ENCODE measurements around the gene EPHB2.

Gene EPHB2

DNA sequence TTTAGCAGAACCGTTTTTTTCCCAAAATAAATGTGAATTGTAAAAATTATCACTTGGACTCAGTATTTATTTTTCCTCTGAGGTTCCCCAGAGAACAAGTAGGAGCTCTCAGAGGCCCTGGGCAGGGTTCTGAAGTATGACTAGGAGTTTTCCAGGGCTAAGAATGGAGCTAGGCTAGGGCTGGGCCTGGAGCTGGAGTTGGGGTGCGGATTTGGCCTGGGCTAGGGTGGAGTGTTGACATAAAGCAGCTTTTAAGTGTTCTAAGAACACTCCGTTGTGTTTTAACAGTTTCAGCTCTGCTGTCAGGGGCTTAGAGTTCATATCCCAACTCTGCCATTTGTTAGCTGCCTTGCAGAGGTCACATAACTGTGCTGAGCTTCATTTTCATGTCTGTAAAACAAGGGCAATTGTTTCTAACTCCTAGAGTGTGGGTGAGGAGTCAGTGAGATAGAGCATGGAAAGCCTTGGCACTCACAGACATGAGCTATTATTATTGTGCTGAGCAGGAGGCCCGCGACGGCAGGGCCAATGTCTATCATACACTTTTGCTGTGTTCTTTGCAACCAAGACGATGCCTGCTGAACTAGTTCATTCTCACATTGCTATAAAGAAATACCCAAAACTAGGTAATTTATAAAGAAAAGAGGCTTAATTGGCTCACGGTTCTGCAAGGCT is 210.9 kb downstream of the EPHB2 start:
- Histone ChIP-seq H3K9ac (ENCODE audit: insufficient read length) (no peak overlapping the region), H3K27ac (no peak overlapping the region), H3K36me3 (ENCODE audit: insufficient read depth, low read length) (no peaks in the 10 kb centered on the region), H3K4me3 (no peak overlapping the region), H3K9me3 (ENCODE audit: low read depth, low read length) (no peaks in the 10 kb centered on the region)
- no peak for DNase-seq (ENCODE audit: low read depth, low spot score)
- TF ChIP-seq EZH2 (IDR thresholded peaks at IDR 0.05) (no peak), POLR2AphosphoS5 (IDR thresholded peaks at IDR 0.05; ENCODE audit: borderline replicate concordance, low read depth, low read length) (no peak), FOXP2 (optimal IDR thresholded peaks at IDR 0.05; ENCODE audit: control extremely low read depth, extremely low read length, insufficient read depth) (no peak)

DNA sequence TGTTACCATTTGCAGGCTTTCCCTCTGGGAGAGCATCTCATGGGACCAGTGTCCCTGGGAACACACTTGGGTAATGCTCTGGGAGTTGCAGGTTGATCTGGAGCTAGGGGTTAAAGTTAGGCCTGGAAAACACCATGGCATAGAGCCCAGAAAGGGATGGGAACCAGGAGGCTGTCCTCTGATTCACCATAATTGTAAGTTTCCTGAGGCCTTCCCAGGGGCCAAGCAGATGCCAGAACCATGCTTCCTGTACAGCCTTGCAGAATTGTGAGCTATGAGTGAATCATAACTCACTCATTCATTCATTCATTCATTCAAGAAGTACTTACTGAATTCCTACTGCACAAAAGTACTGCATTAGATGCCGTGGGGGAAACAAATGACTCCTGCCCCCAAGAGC is 212.0 kb downstream of the EPHB2 start:
- TF ChIP-seq EZH2 (IDR thresholded peaks at IDR 0.05) (no peak), FOXP2 (optimal IDR thresholded peaks at IDR 0.05; ENCODE audit: control extremely low read depth, extremely low read length, insufficient read depth) (no peak), POLR2AphosphoS5 (IDR thresholded peaks at IDR 0.05; ENCODE audit: borderline replicate concordance, low read depth, low read length) (no peak)
- Histone ChIP-seq H3K36me3 (ENCODE audit: insufficient read depth, low read length) (no peaks in the 10 kb centered on the region), H3K27ac (no peak overlapping the region), H3K9ac (ENCODE audit: insufficient read length) (no peak overlapping the region), H3K9me3 (ENCODE audit: low read depth, low read length) (no peaks in the 10 kb centered on the region), H3K4me3 (no peak overlapping the region)
- DNase-seq (ENCODE audit: low read depth, low spot score), result no peak

DNA sequence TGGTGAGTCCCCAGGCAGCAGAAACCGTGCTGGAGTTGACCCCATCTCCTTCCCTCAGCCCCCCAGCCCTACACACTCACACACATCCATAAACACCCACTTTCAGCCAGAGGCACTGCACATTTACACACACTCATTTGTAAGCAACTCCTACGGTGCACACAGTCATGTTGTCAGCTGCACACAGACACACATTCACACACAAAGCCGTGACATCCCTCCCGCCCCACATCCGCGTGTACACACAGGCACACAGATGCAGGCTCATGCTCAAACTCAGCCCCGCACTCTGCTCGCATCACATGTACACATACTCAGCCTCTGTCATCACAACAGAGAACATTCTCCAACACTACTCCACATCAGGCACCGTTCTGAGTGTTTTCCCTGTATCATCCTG is 214.5 kb downstream of the EPHB2 start:
- DNase-seq (ENCODE audit: low read depth, low spot score), result no peak
- no peak overlapping the region for H3K4me3 ChIP-seq
- no peaks in the 10 kb centered on the region for H3K36me3 ChIP-seq (ENCODE audit: insufficient read depth, low read length)
- no peak for TF ChIP-seq POLR2AphosphoS5 (IDR thresholded peaks at IDR 0.05; ENCODE audit: borderline replicate concordance, low read depth, low read length)
- no peak for TF ChIP-seq FOXP2 (optimal IDR thresholded peaks at IDR 0.05; ENCODE audit: control extremely low read depth, extremely low read length, insufficient read depth)
- TF ChIP-seq EZH2 (IDR thresholded peaks at IDR 0.05), result no peak
- no peak overlapping the region for H3K27ac ChIP-seq
- H3K9me3 ChIP-seq (ENCODE audit: low read depth, low read length), result no peaks in the 10 kb centered on the region
- no peak overlapping the region for H3K9ac ChIP-seq (ENCODE audit: insufficient read length)

DNA sequence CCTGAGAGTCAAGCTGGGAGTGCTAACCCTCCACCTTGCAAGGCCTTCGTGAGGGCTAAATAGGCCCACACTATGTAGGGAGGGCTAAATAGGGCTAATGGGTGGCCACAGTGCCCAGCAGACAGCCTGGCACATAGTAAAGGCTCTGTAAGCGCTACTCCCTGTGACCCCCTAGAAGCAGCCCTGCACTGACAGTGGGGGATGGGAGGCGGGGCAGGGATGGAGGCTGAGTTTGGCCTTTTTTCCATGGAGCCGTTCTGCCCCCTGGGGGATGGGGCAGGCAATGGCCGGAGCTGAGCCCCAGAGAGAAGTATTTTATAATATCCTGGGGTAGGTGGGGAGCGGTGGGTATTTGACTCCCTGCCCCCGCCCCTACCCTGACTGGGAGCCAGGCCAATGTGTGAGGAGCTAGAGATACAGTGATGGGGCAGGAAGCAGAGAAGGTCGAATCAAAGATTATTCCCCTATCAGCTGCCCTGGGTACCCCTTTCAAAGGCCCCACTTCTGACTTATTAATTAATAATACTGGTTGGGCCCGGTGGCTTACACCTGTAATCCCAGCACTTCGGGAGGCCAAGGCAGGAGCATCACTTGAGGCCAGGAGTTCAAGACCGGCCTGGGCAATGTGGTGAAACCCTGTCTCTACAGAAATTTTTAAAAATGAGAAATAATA is 219.7 kb downstream of the EPHB2 start:
- TF ChIP-seq FOXP2 (optimal IDR thresholded peaks at IDR 0.05; ENCODE audit: control extremely low read depth, extremely low read length, insufficient read depth), result no peak
- TF ChIP-seq POLR2AphosphoS5 (IDR thresholded peaks at IDR 0.05; ENCODE audit: borderline replicate concordance, low read depth, low read length), result no peak
- TF ChIP-seq EZH2 (IDR thresholded peaks at IDR 0.05), result no peak
- H3K9ac ChIP-seq (ENCODE audit: insufficient read length), result no peak overlapping the region
- H3K9me3 ChIP-seq (ENCODE audit: low read depth, low read length), result no peaks in the 10 kb centered on the region
- no peak overlapping the region for H3K27ac ChIP-seq
- no peaks in the 10 kb centered on the region for H3K36me3 ChIP-seq (ENCODE audit: insufficient read depth, low read length)
- no peak overlapping the region for H3K4me3 ChIP-seq
- no peak for DNase-seq (ENCODE audit: low read depth, low spot score)

DNA sequence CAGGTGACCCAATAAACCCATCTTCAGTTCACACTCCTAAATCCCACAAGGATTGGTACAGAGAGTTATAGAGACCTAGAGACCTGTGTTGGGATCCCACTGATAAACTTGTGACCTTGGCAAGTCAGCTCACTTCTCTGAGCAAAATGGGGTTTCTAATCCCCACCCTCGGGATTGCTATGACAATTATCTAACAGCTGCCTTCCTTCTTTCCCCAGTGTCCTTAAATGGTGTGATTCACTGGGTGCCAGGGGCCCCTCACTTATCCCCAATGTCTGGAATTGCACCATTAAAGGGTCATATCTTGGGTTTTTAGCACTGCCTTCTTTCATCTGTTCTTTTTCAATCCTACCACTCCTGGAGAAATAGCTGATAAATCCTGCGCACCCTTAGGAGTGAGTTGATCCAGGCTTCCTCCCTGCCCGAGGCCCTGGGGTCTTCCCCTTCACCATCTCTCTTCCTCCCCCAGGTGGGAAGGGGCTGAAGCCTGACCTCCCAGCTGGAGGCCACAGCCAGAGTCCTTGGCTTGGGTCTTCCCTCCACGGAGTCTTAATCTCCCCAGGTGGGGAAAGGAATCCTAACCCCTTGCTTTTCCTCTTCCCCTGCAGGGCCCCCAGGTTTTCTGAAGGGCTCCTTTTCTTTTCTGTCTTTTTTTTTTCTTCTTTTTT is 222.3 kb downstream of the EPHB2 start:
- Histone ChIP-seq H3K9ac (ENCODE audit: insufficient read length) (no peak overlapping the region), H3K27ac (no peak overlapping the region), H3K4me3 (no peak overlapping the region), H3K9me3 (ENCODE audit: low read depth, low read length) (no peaks in the 10 kb centered on the region), H3K36me3 (ENCODE audit: insufficient read depth, low read length) (no peaks in the 10 kb centered on the region)
- TF ChIP-seq EZH2 (IDR thresholded peaks at IDR 0.05) (no peak), FOXP2 (optimal IDR thresholded peaks at IDR 0.05; ENCODE audit: control extremely low read depth, extremely low read length, insufficient read depth) (no peak), POLR2AphosphoS5 (IDR thresholded peaks at IDR 0.05; ENCODE audit: borderline replicate concordance, low read depth, low read length) (no peak)
- no peak for DNase-seq (ENCODE audit: low read depth, low spot score)

DNA sequence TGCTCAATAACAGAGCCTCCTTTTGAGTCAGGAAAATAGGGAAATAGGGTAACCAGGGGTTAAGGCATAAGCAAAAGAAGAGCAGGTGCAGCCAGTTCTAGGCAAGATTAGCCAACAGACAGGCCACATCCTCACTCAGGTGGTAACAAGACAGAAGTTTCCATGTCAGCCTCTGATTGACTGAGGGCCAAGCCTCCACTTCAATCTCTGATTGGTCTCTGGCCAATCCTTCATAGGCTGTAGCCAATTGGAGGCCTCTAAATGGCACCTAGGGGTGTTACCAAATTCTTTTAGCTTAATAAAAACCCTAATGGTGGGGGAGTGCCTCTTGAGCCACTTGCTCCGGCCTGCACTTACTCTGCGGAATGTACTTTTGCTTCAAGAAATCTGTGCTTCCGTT is 224.8 kb downstream of the EPHB2 start:
- no peak overlapping the region for H3K27ac ChIP-seq
- no peak overlapping the region for H3K9ac ChIP-seq (ENCODE audit: insufficient read length)
- no peak for DNase-seq (ENCODE audit: low read depth, low spot score)
- no peaks in the 10 kb centered on the region for H3K36me3 ChIP-seq (ENCODE audit: insufficient read depth, low read length)
- no peaks in the 10 kb centered on the region for H3K9me3 ChIP-seq (ENCODE audit: low read depth, low read length)
- no peak overlapping the region for H3K4me3 ChIP-seq
- TF ChIP-seq FOXP2 (optimal IDR thresholded peaks at IDR 0.05; ENCODE audit: control extremely low read depth, extremely low read length, insufficient read depth) (no peak), POLR2AphosphoS5 (IDR thresholded peaks at IDR 0.05; ENCODE audit: borderline replicate concordance, low read depth, low read length) (no peak), EZH2 (IDR thresholded peaks at IDR 0.05) (no peak)

- no peak for TF ChIP-seq FOXP2 (optimal IDR thresholded peaks at IDR 0.05; ENCODE audit: control extremely low read depth, extremely low read length, insufficient read depth)
- TF ChIP-seq POLR2AphosphoS5 (IDR thresholded peaks at IDR 0.05; ENCODE audit: borderline replicate concordance, low read depth, low read length), result no peak
- no peak for TF ChIP-seq EZH2 (IDR thresholded peaks at IDR 0.05)
- Histone ChIP-seq H3K27ac (no peak overlapping the region), H3K9ac (ENCODE audit: insufficient read length) (no peak overlapping the region), H3K4me3 (no peak overlapping the region), H3K36me3 (ENCODE audit: insufficient read depth, low read length) (no peaks in the 10 kb centered on the region), H3K9me3 (ENCODE audit: low read depth, low read length) (no peaks in the 10 kb centered on the region)
- no peak for DNase-seq (ENCODE audit: low read depth, low spot score)
These were observed 226.0 kb downstream of the EPHB2 start for GRCh38 chr1:22936681-22937080.

GRCh38 chr1:22941257-22941656 is 230.6 kb downstream of the EPHB2 start:
- Histone ChIP-seq H3K27ac (no peak overlapping the region), H3K9ac (ENCODE audit: insufficient read length) (no peak overlapping the region), H3K9me3 (ENCODE audit: low read depth, low read length) (no peaks in the 10 kb centered on the region), H3K36me3 (ENCODE audit: insufficient read depth, low read length) (no peaks in the 10 kb centered on the region), H3K4me3 (no peak overlapping the region)
- no peak for TF ChIP-seq FOXP2 (optimal IDR thresholded peaks at IDR 0.05; ENCODE audit: control extremely low read depth, extremely low read length, insufficient read depth)
- no peak for TF ChIP-seq EZH2 (IDR thresholded peaks at IDR 0.05)
- no peak for TF ChIP-seq POLR2AphosphoS5 (IDR thresholded peaks at IDR 0.05; ENCODE audit: borderline replicate concordance, low read depth, low read length)
- DNase-seq (ENCODE audit: low read depth, low spot score), result no peak

Data from SK-N-MC (cell line).